ENCODE data around the gene UNC45A.
A peak's percentile ranks its signal among the peaks of the same experiment; 100 is the strongest.
"Not testable (repeated sequence)": the region's sequence is repeated elsewhere in the genome, so short reads cannot be mapped to it uniquely, and the experiment has no call there.

UNC45A gene, protein sequence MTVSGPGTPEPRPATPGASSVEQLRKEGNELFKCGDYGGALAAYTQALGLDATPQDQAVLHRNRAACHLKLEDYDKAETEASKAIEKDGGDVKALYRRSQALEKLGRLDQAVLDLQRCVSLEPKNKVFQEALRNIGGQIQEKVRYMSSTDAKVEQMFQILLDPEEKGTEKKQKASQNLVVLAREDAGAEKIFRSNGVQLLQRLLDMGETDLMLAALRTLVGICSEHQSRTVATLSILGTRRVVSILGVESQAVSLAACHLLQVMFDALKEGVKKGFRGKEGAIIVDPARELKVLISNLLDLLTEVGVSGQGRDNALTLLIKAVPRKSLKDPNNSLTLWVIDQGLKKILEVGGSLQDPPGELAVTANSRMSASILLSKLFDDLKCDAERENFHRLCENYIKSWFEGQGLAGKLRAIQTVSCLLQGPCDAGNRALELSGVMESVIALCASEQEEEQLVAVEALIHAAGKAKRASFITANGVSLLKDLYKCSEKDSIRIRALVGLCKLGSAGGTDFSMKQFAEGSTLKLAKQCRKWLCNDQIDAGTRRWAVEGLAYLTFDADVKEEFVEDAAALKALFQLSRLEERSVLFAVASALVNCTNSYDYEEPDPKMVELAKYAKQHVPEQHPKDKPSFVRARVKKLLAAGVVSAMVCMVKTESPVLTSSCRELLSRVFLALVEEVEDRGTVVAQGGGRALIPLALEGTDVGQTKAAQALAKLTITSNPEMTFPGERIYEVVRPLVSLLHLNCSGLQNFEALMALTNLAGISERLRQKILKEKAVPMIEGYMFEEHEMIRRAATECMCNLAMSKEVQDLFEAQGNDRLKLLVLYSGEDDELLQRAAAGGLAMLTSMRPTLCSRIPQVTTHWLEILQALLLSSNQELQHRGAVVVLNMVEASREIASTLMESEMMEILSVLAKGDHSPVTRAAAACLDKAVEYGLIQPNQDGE

DNA sequence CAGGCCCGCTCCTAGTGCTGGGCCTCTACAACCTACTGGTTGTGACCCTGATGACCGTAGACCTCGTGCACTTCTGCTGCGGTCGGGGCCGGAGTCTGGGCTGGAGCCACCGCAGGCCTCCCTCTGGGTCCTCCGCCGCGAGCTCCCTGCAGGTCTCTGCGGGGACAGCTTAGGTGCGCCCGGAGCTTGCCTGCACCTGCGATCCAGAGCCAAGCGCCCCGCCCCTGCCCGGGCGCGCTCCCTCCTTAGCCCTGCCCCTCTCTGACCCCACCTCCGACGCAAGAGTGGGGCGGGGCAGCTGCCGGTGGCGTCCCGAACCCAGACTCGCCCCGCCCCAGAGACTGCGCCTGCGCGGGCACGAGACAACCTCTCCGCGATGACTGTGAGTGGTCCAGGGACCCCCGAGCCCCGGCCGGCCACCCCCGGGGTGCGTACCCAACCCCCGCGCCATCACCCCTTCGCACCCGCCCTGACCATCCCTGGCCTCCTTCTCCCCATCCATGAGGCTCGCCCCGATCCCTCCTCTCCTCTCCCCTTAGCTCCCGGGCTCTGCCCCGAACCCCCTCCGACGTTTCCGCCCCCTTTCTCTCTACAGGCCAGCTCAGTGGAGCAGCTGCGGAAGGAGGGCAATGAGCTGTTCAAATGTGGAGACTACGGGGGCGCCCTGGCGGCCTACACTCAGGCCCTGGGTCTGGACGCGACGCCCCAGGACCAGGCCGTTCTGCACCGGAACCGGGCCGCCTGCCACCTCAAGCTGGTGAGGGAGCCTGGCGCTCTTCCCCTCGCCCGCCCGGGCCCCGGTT is at the start of gene UNC45A:
TSS of gene UNC45A (plus strand) at position 337 of the 803 bp plus-strand sequence. CDS start at position 377, 40 bp downstream.
- peak; percentile 98 for DNase-seq (ENCODE audit: low spot score)

GRCh38 chr15:90885432-90886290 is 49.4 kb upstream of the UNC45A start:
- DNase-seq (ENCODE audit: low spot score), result peak; percentile 79

DNA sequence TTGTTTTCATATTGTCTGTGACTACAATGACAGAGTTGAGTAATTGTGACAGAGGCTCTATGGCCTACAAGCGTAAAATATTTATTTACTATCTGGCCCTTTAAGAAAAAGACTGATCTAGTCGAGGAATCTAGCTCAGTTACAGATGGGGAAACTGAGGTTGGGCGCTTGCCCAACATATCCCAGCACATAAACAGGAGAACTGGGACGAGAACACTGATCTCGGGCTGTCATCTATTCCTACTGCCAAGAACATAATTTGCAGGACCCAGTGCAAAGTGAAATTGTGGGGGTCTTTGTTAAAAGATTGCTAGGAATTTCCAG is 48.8 kb upstream of the UNC45A start:
- DNase-seq (ENCODE audit: low spot score), result no peak

DNA sequence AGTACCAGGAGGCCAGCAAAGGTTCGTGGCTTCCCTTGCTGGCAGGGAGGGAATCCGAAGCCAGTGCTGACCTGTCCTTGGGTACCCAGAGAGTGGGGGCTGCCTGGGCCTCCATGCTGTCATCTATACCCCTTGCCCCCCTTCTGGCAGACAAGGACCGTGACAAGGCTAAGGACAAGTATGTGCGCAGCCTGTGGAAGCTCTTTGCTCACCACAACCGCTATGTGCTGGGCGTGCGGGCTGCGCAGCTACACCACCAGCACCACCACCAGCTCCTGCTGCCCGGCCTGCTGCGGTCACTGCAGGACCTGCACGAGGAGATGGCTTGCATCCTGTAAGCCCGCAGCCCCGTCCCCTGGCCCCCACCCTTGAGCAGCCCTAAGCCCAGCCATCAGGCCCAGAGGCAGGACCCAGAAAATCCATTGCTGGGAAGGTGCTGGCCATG is 48.0 kb upstream of the UNC45A start:
- no peak for DNase-seq (ENCODE audit: low spot score)

- DNase-seq (ENCODE audit: low spot score), result no peak
These were observed 45.8 kb upstream of the UNC45A start for GRCh38 chr15:90889313-90889730.

DNA sequence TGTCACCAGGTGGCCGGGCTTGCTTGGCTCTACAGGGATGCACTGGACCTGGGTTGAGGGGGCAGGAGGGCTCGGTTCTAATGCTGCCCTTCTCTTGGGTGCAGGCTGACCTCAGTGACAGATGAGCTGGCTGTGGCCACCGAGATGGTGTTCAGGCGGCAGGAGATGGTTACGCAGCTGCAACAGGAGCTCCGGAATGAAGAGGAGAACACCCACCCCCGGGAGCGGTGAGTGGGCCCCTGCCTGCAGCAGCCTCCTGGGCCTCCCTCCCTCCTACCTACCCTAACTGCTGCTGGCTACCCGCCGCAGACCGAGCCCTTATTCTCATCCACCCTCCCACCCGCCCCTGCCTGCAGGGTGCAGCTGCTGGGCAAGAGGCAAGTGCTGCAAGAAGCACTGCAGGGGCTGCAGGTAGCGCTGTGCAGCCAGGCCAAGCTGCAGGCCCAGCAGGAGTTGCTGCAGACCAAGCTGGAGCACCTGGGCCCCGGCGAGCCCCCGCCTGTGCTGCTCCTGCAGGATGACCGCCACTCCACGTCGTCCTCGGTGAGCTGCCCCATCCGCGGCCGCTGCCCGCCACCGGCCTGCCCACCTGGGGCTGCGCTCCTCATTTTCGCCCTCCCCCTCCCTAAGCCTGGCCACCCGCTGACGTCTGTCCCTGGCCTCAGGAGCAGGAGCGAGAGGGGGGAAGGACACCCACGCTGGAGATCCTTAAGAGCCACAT is 45.2 kb upstream of the UNC45A start:
- DNase-seq (ENCODE audit: low spot score), result no peak

- DNase-seq (ENCODE audit: low spot score), result no peak
These were observed 44.2 kb upstream of the UNC45A start for GRCh38 chr15:90890839-90891238.

DNA sequence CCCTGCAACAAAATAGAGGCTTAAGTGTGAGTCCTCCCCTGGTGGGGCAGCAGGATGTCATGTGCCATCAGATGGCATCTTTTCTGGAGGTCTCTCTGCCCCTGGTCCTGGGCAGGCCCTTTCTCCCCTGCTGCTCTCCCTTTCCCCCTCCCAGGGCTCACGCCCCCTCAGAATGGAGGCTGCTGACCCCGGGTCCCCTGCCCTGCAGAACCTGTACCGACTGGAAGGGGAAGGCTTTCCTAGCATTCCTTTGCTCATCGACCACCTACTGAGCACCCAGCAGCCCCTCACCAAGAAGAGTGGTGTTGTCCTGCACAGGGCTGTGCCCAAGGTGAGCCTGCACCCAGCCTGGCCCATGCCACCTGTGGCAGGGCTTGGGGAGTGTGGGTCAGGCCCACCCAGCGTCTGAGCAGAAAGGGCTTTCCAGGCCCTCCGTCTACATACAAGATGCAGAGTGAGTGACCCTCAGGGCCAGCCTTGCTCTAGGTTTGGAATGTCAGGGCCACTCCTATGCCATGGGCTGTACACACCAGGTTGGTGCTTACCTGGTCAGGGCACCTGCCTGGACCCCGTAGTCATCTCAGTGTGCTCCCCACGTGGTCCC is 43.6 kb upstream of the UNC45A start:
- DNase-seq (ENCODE audit: low spot score), result no peak

DNA sequence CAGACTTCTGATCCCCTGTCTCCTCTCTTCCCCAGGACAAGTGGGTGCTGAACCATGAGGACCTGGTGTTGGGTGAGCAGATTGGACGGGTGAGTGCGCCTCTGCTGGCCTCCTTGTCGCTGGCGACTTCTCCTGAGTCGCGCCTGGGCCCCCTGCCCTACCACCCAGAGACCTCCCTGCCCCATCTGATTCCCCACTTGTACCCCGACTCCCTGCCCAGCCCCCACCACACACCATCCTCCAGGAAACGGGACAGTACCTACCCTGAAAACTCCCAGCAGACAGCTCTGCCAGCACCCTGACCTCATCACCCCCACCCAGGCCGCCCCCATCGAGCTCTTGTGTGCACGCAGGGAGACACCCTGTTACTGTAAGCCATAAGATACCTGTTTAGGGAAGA is 43.1 kb upstream of the UNC45A start:
- no peak for DNase-seq (ENCODE audit: low spot score)

- DNase-seq (ENCODE audit: low spot score), result no peak
These were observed 42.4 kb upstream of the UNC45A start for GRCh38 chr15:90892498-90893174.

DNA sequence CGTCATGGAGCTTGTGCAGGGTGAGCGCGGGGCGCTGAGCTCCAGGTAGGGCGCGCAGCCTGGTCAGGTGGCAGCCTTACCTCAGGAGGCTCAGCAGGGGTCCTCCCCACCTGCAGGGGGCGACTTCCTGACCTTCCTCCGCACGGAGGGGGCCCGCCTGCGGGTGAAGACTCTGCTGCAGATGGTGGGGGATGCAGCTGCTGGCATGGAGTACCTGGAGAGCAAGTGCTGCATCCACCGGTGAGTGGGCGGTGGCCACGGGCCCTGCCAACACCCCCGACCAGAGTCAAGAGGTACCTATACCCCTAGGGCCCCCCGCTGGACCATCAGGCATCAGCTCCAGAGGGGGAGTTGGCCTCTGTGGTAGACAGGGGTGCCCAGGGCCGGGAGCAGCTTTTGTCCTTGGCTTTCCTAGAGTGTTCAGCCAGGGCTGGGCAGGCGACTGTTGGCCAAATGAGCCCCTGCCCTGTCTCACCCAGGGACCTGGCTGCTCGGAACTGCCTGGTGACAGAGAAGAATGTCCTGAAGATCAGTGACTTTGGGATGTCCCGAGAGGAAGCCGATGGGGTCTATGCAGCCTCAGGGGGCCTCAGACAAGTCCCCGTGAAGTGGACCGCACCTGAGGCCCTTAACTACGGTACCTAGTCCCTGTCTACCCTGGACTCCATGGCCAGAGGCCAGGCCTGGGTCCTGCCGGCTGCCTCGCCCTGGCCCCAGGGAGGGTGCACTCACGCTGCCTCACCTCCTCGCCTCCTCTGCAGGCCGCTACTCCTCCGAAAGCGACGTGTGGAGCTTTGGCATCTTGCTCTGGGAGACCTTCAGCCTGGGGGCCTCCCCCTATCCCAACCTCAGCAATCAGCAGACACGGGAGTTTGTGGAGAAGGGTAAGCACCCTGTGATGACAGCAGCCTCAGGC is 41.7 kb upstream of the UNC45A start:
- no peak for DNase-seq (ENCODE audit: low spot score)

DNA sequence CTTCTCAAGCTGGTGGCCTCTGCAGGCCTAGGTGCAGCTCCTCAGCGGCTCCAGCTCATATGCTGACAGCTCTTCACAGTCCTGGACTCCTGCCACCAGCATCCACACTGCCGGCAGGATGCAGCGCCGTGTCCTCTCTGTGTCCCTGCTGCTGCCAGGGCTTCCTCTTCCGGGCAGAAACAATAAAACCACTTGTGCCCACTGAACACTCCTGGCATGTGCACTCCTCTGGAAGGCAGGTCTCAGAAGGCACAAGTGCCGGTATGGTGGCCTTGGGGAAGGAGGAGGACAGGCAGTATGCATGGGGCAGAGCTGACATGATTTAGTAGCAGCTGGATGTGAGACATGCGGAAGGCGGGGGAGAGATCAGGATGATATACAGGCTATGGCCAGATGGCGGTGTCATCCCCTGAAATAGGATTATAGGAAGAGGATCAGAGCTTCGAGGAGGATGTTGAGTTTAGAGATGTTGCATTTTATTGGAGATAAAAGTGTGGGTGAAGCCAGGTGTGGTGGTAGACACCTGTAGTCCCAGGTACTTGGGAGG is 39.4 kb upstream of the UNC45A start:
- no peak for DNase-seq (ENCODE audit: low spot score)

DNA sequence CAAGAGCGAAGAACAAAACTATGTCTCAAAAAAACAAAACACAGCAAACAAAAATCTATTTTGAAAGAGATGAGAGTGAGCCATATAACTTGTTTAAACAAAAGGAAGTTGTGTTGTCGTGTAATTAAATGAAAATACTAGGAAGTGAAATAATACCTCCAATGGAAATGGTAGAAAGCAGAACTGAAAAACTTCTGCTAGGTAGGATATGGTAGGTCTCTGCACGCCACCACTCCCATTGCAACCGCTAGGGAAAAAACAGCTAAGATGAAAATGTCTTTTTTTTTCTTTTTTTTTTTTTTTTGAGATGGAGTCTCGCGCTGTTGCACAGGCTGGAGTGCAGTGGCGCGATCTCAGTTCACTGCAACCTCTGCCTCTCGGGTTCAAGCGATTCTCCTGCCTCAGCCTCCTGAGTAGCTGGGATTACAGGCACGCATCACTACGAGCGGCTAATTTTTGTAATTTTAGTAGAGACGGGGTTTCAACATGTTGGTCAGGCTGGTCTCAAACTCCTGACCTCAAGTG is 37.9 kb upstream of the UNC45A start:
- DNase-seq (ENCODE audit: low spot score), result not testable (repeated sequence)

DNA sequence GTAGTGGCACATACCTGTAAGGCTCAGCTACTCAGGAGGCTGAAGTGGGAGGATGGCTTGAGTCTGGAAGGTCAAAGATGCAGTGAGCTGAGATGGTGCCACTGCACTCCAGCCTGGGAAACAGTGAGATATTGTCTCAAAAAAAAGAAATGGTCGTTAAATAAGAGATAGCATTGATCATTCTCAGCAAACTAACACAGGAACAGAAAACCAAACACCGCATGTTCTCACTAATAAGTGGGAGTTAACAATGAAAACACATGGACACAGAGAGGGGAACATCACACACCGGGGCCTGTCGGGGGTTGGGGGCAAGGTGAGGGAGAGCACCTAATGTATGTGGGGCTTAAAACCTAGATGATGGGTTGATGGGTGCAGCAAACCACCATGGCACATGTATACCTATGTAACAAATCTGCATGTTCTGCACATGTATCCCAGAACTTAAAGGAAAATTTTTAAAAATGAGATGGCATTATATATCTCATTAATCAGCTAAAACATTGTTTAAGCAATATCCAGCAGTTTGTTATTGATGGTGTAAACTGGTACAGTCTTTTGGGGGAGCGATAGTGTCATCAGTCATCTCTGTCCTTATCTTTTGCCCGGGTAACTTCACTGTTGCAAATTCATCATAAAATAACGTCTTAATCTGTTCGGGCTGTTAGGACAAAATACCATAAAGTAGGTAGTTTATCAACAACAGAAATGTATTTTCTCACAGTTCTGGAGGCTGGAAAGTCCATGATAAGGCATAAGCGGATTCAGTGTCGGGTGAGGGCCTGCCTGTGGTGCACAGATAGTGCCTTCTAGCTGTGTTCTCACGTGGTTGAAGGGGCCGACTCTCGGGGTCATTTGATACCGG is 33.7 kb upstream of the UNC45A start:
- no peak for DNase-seq (ENCODE audit: low spot score)

GRCh38 chr15:90902040-90902839 is 32.8 kb upstream of the UNC45A start:
- DNase-seq (ENCODE audit: low spot score), result peak; percentile 98
